ENCODE results near the gene PCDHA12. TPM values are rescaled to one million over a fixed set of nuclear protein-coding genes. Genes with fewer than 3 reads are reported as not detected.

The PCDHA12 gene
- total RNA-seq, 1 experiment from 2014 or later = not detected

- Histone ChIP-seq H3K9me2 (ENCODE audit: insufficient read depth) (no peaks in the 10 kb centered on the region), H3K9me3 (ENCODE audit: control insufficient read depth in 1 of 2, insufficient read depth in 1 of 2, low read depth in 1 of 2, low read length in 2 of 2) (no peaks in the 10 kb centered on the region), H2AFZ (ENCODE audit: low read depth, low read length, poor library complexity, severe bottlenecking) (no peak overlapping the region), H3K27me3 (ENCODE audit: insufficient read depth, low read length) (no peaks in the 10 kb centered on the region), H3K4me3 (replicated peaks in 1 of 2; ENCODE audit: low read depth in 1 of 2, low read length in 2 of 2) (no peak overlapping the region), H3K4me1 (ENCODE audit: control insufficient read depth in 1 of 2, insufficient read depth in 2 of 2, low read length in 2 of 2) (peaks cover 2 to 15% of the 10 kb centered on the region in 2 experiments; a peak in 3 of 4 replicates), H3K4me2 (ENCODE audit: low read length) (no peak overlapping the region), H3K36me3 (ENCODE audit: control insufficient read depth in 1 of 2, insufficient read depth in 2 of 2, low read length in 2 of 2) (no peaks in the 10 kb centered on the region), H3K79me2 (ENCODE audit: insufficient read depth, low read length) (no peaks in the 10 kb centered on the region), H3K9ac (ENCODE audit: low read length) (no peak overlapping the region), H3K27ac (ENCODE audit: low read depth, low read length) (no peak overlapping the region), H4K20me1 (ENCODE audit: insufficient read depth) (no peaks in the 10 kb centered on the region)
- BruUV-seq (replicated peaks) = no TSS peak
- DNase-seq (ENCODE audit: low read depth, low spot score) (no peak), ATAC-seq (no peak)
- RAD21 ChIA-PET (ENCODE audit: low non-redundant PET in 1 of 2, low total read pairs in 2 of 2, uncharacterized antibody in 2 of 2, unreplicated experiment in 2 of 2) = no interaction called here
- intact Hi-C loops (cut with micrococcal nuclease) = no loop called here
- POLR2A ChIA-PET = no interaction called here
- CTCF ChIA-PET = interaction anchor here (1.0 to 1.1 kb wide), 2 partner anchors 12 to 117 kb away, joined by 3 to 4 read pairs; no protein-coding TSS in a partner anchor
- TF ChIP-seq EZH2 (IDR thresholded peaks at IDR 0.05) (no peak), RAD21 (IDR thresholded peaks at IDR 0.05; ENCODE audit: low read depth) (no peak), POLR2AphosphoS5 (IDR thresholded peaks at IDR 0.05; ENCODE audit: low read depth, low read length) (no peak), FOSL1 (IDR thresholded peaks at IDR 0.05; ENCODE audit: low read depth) (no peak), SIN3A (IDR thresholded peaks at IDR 0.05; ENCODE audit: low read depth) (no peak)
Observed at GRCh38 chr5:140923601-140924000, 48.5 kb downstream of the PCDHA12 start.

GRCh38 chr5:140925806-140926442, 50.8 kb downstream of the PCDHA12 start, which contains the start of gene PCDHAC1:
TSS of gene PCDHAC1 (plus strand) at chr5:140926299. CDS start at chr5:140926893, 594 bp downstream.
- H4K20me1 ChIP-seq (ENCODE audit: insufficient read depth) = no peaks in the 10 kb centered on the region
- no TSS peak for BruUV-seq (replicated peaks)
- peak within 1 kb of the TSS; percentile 93 for H2AFZ ChIP-seq (ENCODE audit: low read depth, low read length, poor library complexity, severe bottlenecking)
- H3K27ac ChIP-seq (ENCODE audit: low read depth, low read length) = peak within 1 kb of the TSS; percentile 23; the same call in 1 of the 2 replicates
- DNase-seq (ENCODE audit: low read depth, low spot score) = no peak
- POLR2A ChIA-PET = interaction anchor here (0.5 to 0.6 kb wide), 2 partner anchors 108 to 252 kb away, joined by 4 read pairs; partner anchors contain the start of gene DND1
- peak within 1 kb of the TSS; percentile 24; the same call in 1 of the 2 replicates for H3K9ac ChIP-seq (ENCODE audit: low read length)
- H3K4me3 ChIP-seq (replicated peaks in 1 of 2; ENCODE audit: low read depth in 1 of 2, low read length in 2 of 2) = peak within 1 kb of the TSS; percentile 37 to 58
- CTCF ChIA-PET = interaction anchor here (1.0 to 4.4 kb wide), 7 partner anchors 11 to 638 kb away, joined by 3 to 50 read pairs (median 5); no protein-coding TSS in a partner anchor
- H3K27me3 ChIP-seq (ENCODE audit: insufficient read depth, low read length) = no peaks in the 10 kb centered on the region
- intact Hi-C loops (cut with micrococcal nuclease) = loop anchor here (1.0 to 5.0 kb wide), 3 partner anchors 41 to 114 kb away; partner anchors contain the start of gene PCDHAC2
- peak; percentile 89 for ATAC-seq
- H3K79me2 ChIP-seq (ENCODE audit: insufficient read depth, low read length) = no peaks in the 10 kb centered on the region
- no peaks in the 10 kb centered on the region for H3K9me3 ChIP-seq (ENCODE audit: control insufficient read depth in 1 of 2, insufficient read depth in 1 of 2, low read depth in 1 of 2, low read length in 2 of 2)
- RAD21 ChIA-PET (ENCODE audit: low non-redundant PET in 1 of 2, low total read pairs in 2 of 2, uncharacterized antibody in 2 of 2, unreplicated experiment in 2 of 2) = interaction anchor here (0.8 to 2.2 kb wide), 3 partner anchors 112 to 115 kb away, joined by 3 to 24 read pairs (median 14); no protein-coding TSS in a partner anchor
- TF ChIP-seq EZH2phosphoT487 (IDR thresholded peaks at IDR 0.05; ENCODE audit: borderline replicate concordance) (no peak), EGR1 (IDR thresholded peaks at IDR 0.05; ENCODE audit: low read depth) (peak; percentile 57; the same call in 1 of the 2 replicates)
- H3K4me2 ChIP-seq (ENCODE audit: low read length) = peak within 1 kb of the TSS; percentile 88
- no peaks in the 10 kb centered on the region for H3K9me2 ChIP-seq (ENCODE audit: insufficient read depth)
- peaks cover 2 to 15% of the 10 kb centered on the region in 2 experiments; a peak in 3 of 4 replicates for H3K4me1 ChIP-seq (ENCODE audit: control insufficient read depth in 1 of 2, insufficient read depth in 2 of 2, low read length in 2 of 2)
- no peaks in the 10 kb centered on the region for H3K36me3 ChIP-seq (ENCODE audit: control insufficient read depth in 1 of 2, insufficient read depth in 2 of 2, low read length in 2 of 2)

Data from HCT116 (cell line).